Sigmoid colon (tissue), 7 donors: ENCODE data around the gene ZNF710. TPM values are rescaled to one million over a fixed set of nuclear protein-coding genes. Genes with fewer than 3 reads are reported as not detected.
"Not testable (repeated sequence)": the region's sequence is repeated elsewhere in the genome, so short reads cannot be mapped to it uniquely, and the experiment has no call there.

Source experiments
- DNase-seq: peaks from one replicate; pipeline ENCODE4 v3.0.0-alpha.2; 2019
- H3K27ac ChIP-seq, 4 donors: fragments of 200-600 bp; sonication (generic); one replicate each; pipeline ENCODE4 v1.5.1; 2016 to 2019; ENCODE audit warnings: mild to moderate bottlenecking in 1 of 4
- H3K27me3 ChIP-seq, 3 donors: fragments of 200-600 bp; sonication (generic); one replicate each; pipeline ENCODE4 v1.5.1; 2019; ENCODE audit warnings: mild to moderate bottlenecking in 1 of 3
- H3K36me3 ChIP-seq, 4 donors: fragments of 200-600 bp; sonication (generic); one replicate each; pipeline ENCODE4 v1.5.1; 2016 to 2019
- H3K4me1 ChIP-seq, 4 donors: fragments of 200-600 bp; sonication (generic); one replicate each; pipeline ENCODE4 v1.5.1; 2017 to 2019
- H3K4me3 ChIP-seq, 4 donors: fragments of 200-600 bp; sonication (generic); one replicate each; pipeline ENCODE4 v1.5.1; 2017 to 2019; ENCODE audit warnings: mild to moderate bottlenecking in 2 of 4, moderate library complexity in 1 of 4
- H3K9me3 ChIP-seq, 4 donors: fragments of 200-600 bp in 3 of 4; sonication (generic) in 3 of 4; one replicate each; pipeline versions ENCODE4 v1.5.1 to v1.6.1; 2013 to 2019
- EP300 ChIP-seq, 4 donors: sonication (generic); formaldehyde crosslinking; IDR thresholded peaks; one replicate each; pipeline ENCODE4 v1.6.1; 2017; ENCODE audit warnings: antibody characterized with exemption in 4 of 4
- POLR2A ChIP-seq, 2 donors: fragments of 450-650 bp; IDR thresholded peaks; one replicate each; pipeline ENCODE4 v1.6.1; 2016; ENCODE audit warnings: antibody characterized with exemption in 2 of 2, mild to moderate bottlenecking in 2 of 2, moderate library complexity in 2 of 2
- POLR2AphosphoS5 ChIP-seq, 4 donors: sonication (generic); formaldehyde crosslinking; IDR thresholded peaks; one replicate each; pipeline ENCODE4 v1.6.1; 2017; ENCODE audit warnings: antibody characterized with exemption in 4 of 4
- WGBS, 2 donors: extraction: QIAGEN DNeasy Blood & Tissue Kit; methylation state at CpG; one replicate each; pipeline ENCODE4 v1.1.7; 2013; 5-methylcytosine and 5-hydroxymethylcytosine counted together
- intact Hi-C: fragments of 100-400 bp; cut with DNase I; formaldehyde crosslinking; loops from one replicate; pipeline ENCODE4 v1.15.1; 2023
- polyA plus RNA-seq, 3 donors: library from polyadenylated mRNA; stranded (reverse); fragments of 200-250 nt; gene quantifications; one replicate each; pipeline ENCODE4 v1.2.3, GENCODE V29; 2013
- total RNA-seq, 4 donors: library from RNA; depleted of rRNA; stranded (reverse); fragments of >200 nt; gene quantifications; one replicate each; pipeline ENCODE4 v1.1.0, GENCODE V29; 2016
- TF ChIP-seq, protein P1 (sequence below), 4 experiments: fragments of 450-650 bp in 3 of 4; fragments of 200-600 bp in 1 of 4; IDR thresholded peaks; one replicate each; pipeline ENCODE4 v1.5.1; 2016 to 2019; ENCODE audit warnings: antibody characterized with exemption in 4 of 4, mild to moderate bottlenecking in 3 of 4, moderate library complexity in 2 of 4
- donor health status: healthy with polysubstance abuse.
- donor health status: Bipolar disorder and iron deficiency.
- donor health status: healthy.

Gene ZNF710
- total and polyA plus RNA-seq, 7 donors, result 5.3 to 28.2 (median 10.0) TPM

DNA sequence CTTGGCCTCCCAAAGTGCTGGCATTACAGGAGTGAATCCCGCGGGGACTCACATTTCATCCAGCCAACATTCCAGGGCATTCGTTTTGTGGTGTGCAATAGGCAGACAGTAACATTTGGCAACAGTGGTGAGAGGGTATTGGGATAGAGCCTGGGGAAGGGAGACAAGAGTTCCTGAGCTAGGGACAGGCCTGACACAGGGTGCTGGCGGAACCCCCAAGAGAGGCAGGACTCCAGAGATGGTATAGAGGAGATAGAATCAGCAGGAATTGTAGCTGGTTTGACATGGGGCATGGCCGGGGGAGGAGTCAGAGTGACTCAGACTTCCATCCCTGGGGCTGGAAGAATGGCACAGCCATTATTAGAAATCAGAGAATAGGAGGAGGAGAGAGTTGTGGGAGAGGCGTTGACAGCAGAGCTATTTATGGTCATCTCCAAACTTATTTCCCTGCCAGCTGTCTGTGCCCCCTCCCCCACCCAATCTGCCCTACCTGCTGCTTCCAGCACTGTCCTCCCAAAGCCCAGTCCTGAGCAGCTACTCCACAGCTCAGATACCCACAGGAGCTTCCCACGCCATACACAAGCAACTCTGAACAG lies 105.5 kb downstream of the ZNF710 start:
- Histone ChIP-seq H3K4me1 (peaks cover 0 to 45% (median 37%) of the 10 kb centered on the region in 4 donors), H3K27me3 (no peaks in the 10 kb centered on the region), H3K4me3 (no peak overlapping the region), H3K27ac (peak overlapping the region; percentile 94 to 100 (median 98)), H3K36me3 (no peaks in the 10 kb centered on the region), H3K9me3 (no peaks in the 10 kb centered on the region)
- intact Hi-C loops, result no loop called here
- WGBS, 2 donors, result 65 to 82% methylated on average over 7 of the region's 7 CpGs
- TF ChIP-seq POLR2A (IDR thresholded peaks at IDR 0.05) (no peak), POLR2AphosphoS5 (IDR thresholded peaks at IDR 0.05) (peak in 3 of 4 donors; percentile 18 to 51 (median 26))
- peak; percentile 80 for DNase-seq

DNA sequence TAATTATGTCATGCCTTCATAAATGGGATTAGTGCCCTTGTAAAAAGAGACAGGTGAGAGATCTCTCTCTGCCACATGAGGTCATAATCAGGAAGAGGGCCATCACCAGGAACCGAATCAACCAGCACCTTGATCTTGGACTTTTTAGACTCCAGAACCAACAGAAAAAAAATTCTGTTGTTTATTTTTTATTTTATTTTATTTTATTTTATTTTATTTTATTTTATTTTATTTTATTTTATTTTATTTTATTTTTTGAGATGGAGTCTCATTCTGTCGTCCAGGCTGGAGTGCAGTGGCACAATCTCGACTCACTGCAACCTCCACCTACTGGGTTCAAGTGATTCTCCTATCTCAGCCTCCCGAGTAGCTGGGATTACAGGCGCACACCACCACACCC lies 106.9 kb downstream of the ZNF710 start:
- Histone ChIP-seq H3K4me1 (peaks cover 0 to 48% (median 34%) of the 10 kb centered on the region in 4 donors), H3K27ac (peak overlapping the region; percentile 94 to 100 (median 98))
- H3K4me3 ChIP-seq, intact Hi-C loops, H3K36me3 ChIP-seq, H3K27me3 ChIP-seq, DNase-seq, H3K9me3 ChIP-seq: not testable (repeated sequence)
- WGBS, 2 donors, result 89 to 95% methylated on average over 5 of the region's 5 CpGs

DNA sequence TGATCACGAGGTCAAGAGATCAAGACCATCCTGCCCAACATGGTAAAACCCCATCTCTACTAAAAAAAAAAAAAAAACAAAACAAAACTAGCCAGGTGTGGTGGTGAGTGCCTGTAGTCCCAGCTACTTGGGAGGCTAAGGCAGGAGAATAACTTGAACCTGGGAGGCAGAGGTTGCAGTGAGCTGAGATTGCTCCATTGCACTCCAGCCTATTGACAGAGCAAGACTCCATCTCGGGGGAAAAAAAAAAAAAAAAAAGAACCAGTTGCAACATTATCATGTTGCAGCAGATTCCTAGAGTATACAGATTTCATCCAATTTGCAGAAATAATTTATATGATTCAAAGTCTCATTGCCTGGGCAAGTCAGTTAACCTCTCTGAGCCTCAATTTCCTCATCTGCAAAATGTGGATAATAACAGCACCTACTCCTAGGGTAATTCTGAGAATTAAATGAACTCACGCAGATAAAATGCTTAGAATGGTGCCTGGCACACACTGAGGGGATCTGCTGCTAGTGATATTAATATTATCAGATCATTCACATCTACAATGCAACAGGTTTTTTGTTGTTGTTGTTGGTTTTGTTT lies 108.1 kb downstream of the ZNF710 start:
- not testable (repeated sequence) for H3K27ac ChIP-seq

DNA sequence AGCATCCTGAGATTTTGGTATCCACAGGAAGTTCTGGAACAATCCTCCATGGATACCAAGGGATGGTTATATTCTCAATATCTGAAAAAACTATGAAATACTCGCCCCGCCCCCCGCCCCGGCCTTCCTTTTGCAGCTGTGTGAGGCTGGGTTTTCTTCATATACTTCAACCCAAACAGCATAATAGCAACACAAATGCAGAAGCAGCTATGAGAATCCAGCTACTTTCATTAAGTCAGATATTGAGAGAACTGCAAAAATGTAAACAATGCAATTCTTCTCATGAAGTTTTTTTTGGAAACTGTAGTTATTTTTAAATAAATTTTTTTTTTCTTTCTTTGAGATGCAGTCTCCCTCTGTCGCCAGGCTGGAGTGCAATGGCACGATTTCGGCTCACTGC lies 112.0 kb downstream of the ZNF710 start:
- peaks cover 0 to 8% (median 3%) of the 10 kb centered on the region in 4 donors for H3K9me3 ChIP-seq
- H3K4me1 ChIP-seq, result peaks cover 0 to 5% (median 0%) of the 10 kb centered on the region in 4 donors
- TF ChIP-seq EP300 (IDR thresholded peaks at IDR 0.05) (no peak), POLR2AphosphoS5 (IDR thresholded peaks at IDR 0.05) (no peak), POLR2A (IDR thresholded peaks at IDR 0.05) (no peak)
- TF ChIP-seq, protein P1, sequence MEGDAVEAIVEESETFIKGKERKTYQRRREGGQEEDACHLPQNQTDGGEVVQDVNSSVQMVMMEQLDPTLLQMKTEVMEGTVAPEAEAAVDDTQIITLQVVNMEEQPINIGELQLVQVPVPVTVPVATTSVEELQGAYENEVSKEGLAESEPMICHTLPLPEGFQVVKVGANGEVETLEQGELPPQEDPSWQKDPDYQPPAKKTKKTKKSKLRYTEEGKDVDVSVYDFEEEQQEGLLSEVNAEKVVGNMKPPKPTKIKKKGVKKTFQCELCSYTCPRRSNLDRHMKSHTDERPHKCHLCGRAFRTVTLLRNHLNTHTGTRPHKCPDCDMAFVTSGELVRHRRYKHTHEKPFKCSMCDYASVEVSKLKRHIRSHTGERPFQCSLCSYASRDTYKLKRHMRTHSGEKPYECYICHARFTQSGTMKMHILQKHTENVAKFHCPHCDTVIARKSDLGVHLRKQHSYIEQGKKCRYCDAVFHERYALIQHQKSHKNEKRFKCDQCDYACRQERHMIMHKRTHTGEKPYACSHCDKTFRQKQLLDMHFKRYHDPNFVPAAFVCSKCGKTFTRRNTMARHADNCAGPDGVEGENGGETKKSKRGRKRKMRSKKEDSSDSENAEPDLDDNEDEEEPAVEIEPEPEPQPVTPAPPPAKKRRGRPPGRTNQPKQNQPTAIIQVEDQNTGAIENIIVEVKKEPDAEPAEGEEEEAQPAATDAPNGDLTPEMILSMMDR (IDR thresholded peaks at IDR 0.05), result no peak
- no peak overlapping the region for H3K4me3 ChIP-seq
- no peaks in the 10 kb centered on the region for H3K36me3 ChIP-seq
- peak overlapping the region in 2 of 4 donors; percentile 33 to 45 for H3K27ac ChIP-seq
- 74 to 76% methylated on average over 7 of the region's 7 CpGs for WGBS, 2 donors
- no peaks in the 10 kb centered on the region for H3K27me3 ChIP-seq
- intact Hi-C loops, result no loop called here
- DNase-seq, result no peak

More for the DNA sequence above, 108.1 kb downstream of the ZNF710 start:
- H3K36me3 ChIP-seq, DNase-seq, intact Hi-C loops, H3K4me3 ChIP-seq, H3K9me3 ChIP-seq, H3K27me3 ChIP-seq: not testable (repeated sequence)
- 68 to 87% methylated on average over 3 of the region's 3 CpGs for WGBS, 2 donors
- peaks cover 0 to 36% (median 23%) of the 10 kb centered on the region in 4 donors for H3K4me1 ChIP-seq

DNA sequence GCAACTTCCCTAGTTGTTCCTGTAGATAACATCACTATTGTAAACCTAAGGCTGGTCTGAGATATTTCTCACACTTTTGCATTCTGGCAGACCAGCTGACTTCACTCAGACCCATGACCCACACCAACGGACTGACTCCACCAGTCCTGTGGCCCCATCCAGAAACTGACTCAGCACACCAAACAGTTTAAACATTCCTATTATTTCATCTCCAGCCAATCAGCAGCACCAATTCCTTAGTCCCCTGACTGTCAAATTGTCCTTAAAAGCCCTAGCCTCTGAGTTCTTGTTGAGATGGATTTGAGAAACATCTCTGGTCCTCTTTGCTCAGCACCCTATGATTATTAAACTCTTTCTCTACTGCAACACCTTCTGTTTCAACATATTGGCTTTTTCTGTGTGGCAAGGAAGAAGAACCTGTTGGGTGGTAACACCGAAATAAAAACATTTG lies 113.4 kb downstream of the ZNF710 start:
- Histone ChIP-seq H3K4me1 (peaks cover 0 to 5% (median 0%) of the 10 kb centered on the region in 4 donors), H3K27me3 (no peaks in the 10 kb centered on the region), H3K4me3 (no peak overlapping the region), H3K9me3 (peaks cover 0 to 8% (median 3%) of the 10 kb centered on the region in 4 donors), H3K36me3 (no peaks in the 10 kb centered on the region), H3K27ac (peak overlapping the region in 1 of 4 donors; percentile 29)
- intact Hi-C loops, result no loop called here
- WGBS, 2 donors, result 56 to 75% methylated on average over 2 of the region's 2 CpGs
- no peak for DNase-seq
- no peak for TF ChIP-seq POLR2AphosphoS5 (IDR thresholded peaks at IDR 0.05)
- no peak for TF ChIP-seq POLR2A (IDR thresholded peaks at IDR 0.05)
- TF ChIP-seq, protein P1 (IDR thresholded peaks at IDR 0.05), result no peak
- no peak for TF ChIP-seq EP300 (IDR thresholded peaks at IDR 0.05)

DNA sequence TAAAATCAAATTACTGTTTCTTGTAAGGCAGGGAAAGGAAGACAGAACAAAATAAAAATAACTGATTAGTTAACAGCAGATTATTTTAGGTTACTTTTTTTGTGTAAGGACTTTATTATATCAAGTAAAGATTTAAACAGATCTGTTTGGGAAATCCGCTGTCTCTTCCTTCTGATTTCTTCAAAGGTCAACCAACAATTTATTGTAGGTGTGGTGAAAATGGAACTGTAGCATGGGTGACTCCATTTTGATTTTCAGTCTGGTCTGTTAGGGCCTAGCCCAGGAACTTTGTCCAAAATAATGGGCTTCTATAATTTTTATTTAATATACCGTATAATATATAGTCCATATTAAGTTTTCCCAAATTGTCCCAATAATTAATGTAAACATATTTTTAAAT lies 114.7 kb downstream of the ZNF710 start:
- DNase-seq, result no peak
- TF ChIP-seq POLR2AphosphoS5 (IDR thresholded peaks at IDR 0.05), result no peak
- TF ChIP-seq, protein P1 (IDR thresholded peaks at IDR 0.05), result no peak
- no peak for TF ChIP-seq EP300 (IDR thresholded peaks at IDR 0.05)
- TF ChIP-seq POLR2A (IDR thresholded peaks at IDR 0.05), result no peak
- WGBS, 2 donors, result 96 to 98% methylated on average over 2 of the region's 2 CpGs
- intact Hi-C loops, result no loop called here
- Histone ChIP-seq H3K9me3 (peaks cover 0 to 8% (median 3%) of the 10 kb centered on the region in 4 donors), H3K27me3 (no peaks in the 10 kb centered on the region), H3K4me3 (no peak overlapping the region), H3K4me1 (peaks cover 0 to 5% (median 0%) of the 10 kb centered on the region in 4 donors), H3K36me3 (no peaks in the 10 kb centered on the region), H3K27ac (no peak overlapping the region)
